ENCODE results near the gene RHBDL3.
A peak's percentile ranks its signal among the peaks of the same experiment; 100 is the strongest.

RHBDL3 gene

GRCh38 chr17:32266389-32267301 lies 1.0 kb downstream of the RHBDL3 start:
- Histone ChIP-seq H3K9ac (ENCODE audit: low read length) (peak overlapping the region; percentile 30), H3K4me1 (ENCODE audit: control insufficient read depth, insufficient read depth, low read length) (peaks cover 31% of the 10 kb centered on the region), H3K9me3 (ENCODE audit: control insufficient read depth, insufficient read depth, low read depth, low read length) (no peaks in the 10 kb centered on the region), H3K4me3 (ENCODE audit: low read depth, low read length) (peak overlapping the region; percentile 75), H3K27me3 (ENCODE audit: control insufficient read depth, insufficient read depth, low read length) (peaks cover 67% of the 10 kb centered on the region), H3K27ac (ENCODE audit: low read depth, low read length) (no peak overlapping the region), H3K36me3 (ENCODE audit: control insufficient read depth, insufficient read depth, low read length) (no peaks in the 10 kb centered on the region)

- no peak overlapping the region for H3K9ac ChIP-seq (ENCODE audit: low read length)
- peaks cover 58% of the 10 kb centered on the region for H3K27me3 ChIP-seq (ENCODE audit: control insufficient read depth, insufficient read depth, low read length)
- H3K36me3 ChIP-seq (ENCODE audit: control insufficient read depth, insufficient read depth, low read length), result no peaks in the 10 kb centered on the region
- H3K27ac ChIP-seq (ENCODE audit: low read depth, low read length), result no peak overlapping the region
- no peaks in the 10 kb centered on the region for H3K9me3 ChIP-seq (ENCODE audit: control insufficient read depth, insufficient read depth, low read depth, low read length)
- H3K4me1 ChIP-seq (ENCODE audit: control insufficient read depth, insufficient read depth, low read length), result peaks cover 40% of the 10 kb centered on the region
- peak overlapping the region; percentile 52 for H3K4me3 ChIP-seq (ENCODE audit: low read depth, low read length)
These were observed 2.1 kb downstream of the RHBDL3 start for GRCh38 chr17:32267690-32268205.

- Histone ChIP-seq H3K4me3 (ENCODE audit: low read depth, low read length) (no peak overlapping the region), H3K9me3 (ENCODE audit: control insufficient read depth, insufficient read depth, low read depth, low read length) (no peaks in the 10 kb centered on the region), H3K27ac (ENCODE audit: low read depth, low read length) (no peak overlapping the region), H3K4me1 (ENCODE audit: control insufficient read depth, insufficient read depth, low read length) (peaks cover 38% of the 10 kb centered on the region), H3K9ac (ENCODE audit: low read length) (no peak overlapping the region), H3K27me3 (ENCODE audit: control insufficient read depth, insufficient read depth, low read length) (peaks cover 53% of the 10 kb centered on the region), H3K36me3 (ENCODE audit: control insufficient read depth, insufficient read depth, low read length) (no peaks in the 10 kb centered on the region)
These were observed 3.2 kb downstream of the RHBDL3 start for GRCh38 chr17:32268734-32269288.

- peaks cover 47% of the 10 kb centered on the region for H3K27me3 ChIP-seq (ENCODE audit: control insufficient read depth, insufficient read depth, low read length)
- no peak overlapping the region for H3K27ac ChIP-seq (ENCODE audit: low read depth, low read length)
- H3K9ac ChIP-seq (ENCODE audit: low read length), result no peak overlapping the region
- no peaks in the 10 kb centered on the region for H3K36me3 ChIP-seq (ENCODE audit: control insufficient read depth, insufficient read depth, low read length)
- H3K4me1 ChIP-seq (ENCODE audit: control insufficient read depth, insufficient read depth, low read length), result peaks cover 35% of the 10 kb centered on the region
- no peaks in the 10 kb centered on the region for H3K9me3 ChIP-seq (ENCODE audit: control insufficient read depth, insufficient read depth, low read depth, low read length)
- no peak overlapping the region for H3K4me3 ChIP-seq (ENCODE audit: low read depth, low read length)
These were observed 3.7 kb downstream of the RHBDL3 start for GRCh38 chr17:32269377-32269776.

- Histone ChIP-seq H3K27ac (ENCODE audit: low read depth, low read length) (no peak overlapping the region), H3K27me3 (ENCODE audit: control insufficient read depth, insufficient read depth, low read length) (peaks cover 29% of the 10 kb centered on the region), H3K4me3 (ENCODE audit: low read depth, low read length) (no peak overlapping the region), H3K9me3 (ENCODE audit: control insufficient read depth, insufficient read depth, low read depth, low read length) (no peaks in the 10 kb centered on the region), H3K36me3 (ENCODE audit: control insufficient read depth, insufficient read depth, low read length) (no peaks in the 10 kb centered on the region), H3K4me1 (ENCODE audit: control insufficient read depth, insufficient read depth, low read length) (peaks cover 47% of the 10 kb centered on the region), H3K9ac (ENCODE audit: low read length) (no peak overlapping the region)
These were observed 6.2 kb downstream of the RHBDL3 start for GRCh38 chr17:32271844-32272243.

- Histone ChIP-seq H3K4me1 (ENCODE audit: control insufficient read depth, insufficient read depth, low read length) (peaks cover 46% of the 10 kb centered on the region), H3K27me3 (ENCODE audit: control insufficient read depth, insufficient read depth, low read length) (peaks cover 6% of the 10 kb centered on the region; the same call in 1 of the 2 replicates), H3K36me3 (ENCODE audit: control insufficient read depth, insufficient read depth, low read length) (no peaks in the 10 kb centered on the region), H3K9me3 (ENCODE audit: control insufficient read depth, insufficient read depth, low read depth, low read length) (no peaks in the 10 kb centered on the region), H3K4me3 (ENCODE audit: low read depth, low read length) (no peak overlapping the region), H3K27ac (ENCODE audit: low read depth, low read length) (no peak overlapping the region), H3K9ac (ENCODE audit: low read length) (no peak overlapping the region)
These were observed 8.5 kb downstream of the RHBDL3 start for GRCh38 chr17:32274101-32274500.

GRCh38 chr17:32274643-32275042 lies 9.0 kb downstream of the RHBDL3 start:
- Histone ChIP-seq H3K4me1 (ENCODE audit: control insufficient read depth, insufficient read depth, low read length) (peaks cover 51% of the 10 kb centered on the region), H3K4me3 (ENCODE audit: low read depth, low read length) (no peak overlapping the region), H3K9ac (ENCODE audit: low read length) (no peak overlapping the region), H3K27ac (ENCODE audit: low read depth, low read length) (no peak overlapping the region), H3K9me3 (ENCODE audit: control insufficient read depth, insufficient read depth, low read depth, low read length) (no peaks in the 10 kb centered on the region), H3K27me3 (ENCODE audit: control insufficient read depth, insufficient read depth, low read length) (peaks cover 3% of the 10 kb centered on the region; the same call in 1 of the 2 replicates), H3K36me3 (ENCODE audit: control insufficient read depth, insufficient read depth, low read length) (no peaks in the 10 kb centered on the region)

GRCh38 chr17:32275060-32276042 lies 9.7 kb downstream of the RHBDL3 start:
- Histone ChIP-seq H3K27ac (ENCODE audit: low read depth, low read length) (no peak overlapping the region), H3K27me3 (ENCODE audit: control insufficient read depth, insufficient read depth, low read length) (peaks cover 2% of the 10 kb centered on the region; the same call in 1 of the 2 replicates), H3K4me3 (ENCODE audit: low read depth, low read length) (no peak overlapping the region), H3K9me3 (ENCODE audit: control insufficient read depth, insufficient read depth, low read depth, low read length) (no peaks in the 10 kb centered on the region), H3K36me3 (ENCODE audit: control insufficient read depth, insufficient read depth, low read length) (no peaks in the 10 kb centered on the region), H3K9ac (ENCODE audit: low read length) (no peak overlapping the region), H3K4me1 (ENCODE audit: control insufficient read depth, insufficient read depth, low read length) (peaks cover 58% of the 10 kb centered on the region)

GRCh38 chr17:32276171-32276601 lies 10.6 kb downstream of the RHBDL3 start:
- Histone ChIP-seq H3K36me3 (ENCODE audit: control insufficient read depth, insufficient read depth, low read length) (no peaks in the 10 kb centered on the region), H3K4me3 (ENCODE audit: low read depth, low read length) (no peak overlapping the region), H3K27ac (ENCODE audit: low read depth, low read length) (no peak overlapping the region), H3K4me1 (ENCODE audit: control insufficient read depth, insufficient read depth, low read length) (peaks cover 67% of the 10 kb centered on the region), H3K9ac (ENCODE audit: low read length) (no peak overlapping the region), H3K27me3 (ENCODE audit: control insufficient read depth, insufficient read depth, low read length) (peaks cover 2% of the 10 kb centered on the region; the same call in 1 of the 2 replicates), H3K9me3 (ENCODE audit: control insufficient read depth, insufficient read depth, low read depth, low read length) (no peaks in the 10 kb centered on the region)

GRCh38 chr17:32277284-32277683 lies 11.7 kb downstream of the RHBDL3 start:
- H3K36me3 ChIP-seq (ENCODE audit: control insufficient read depth, insufficient read depth, low read length), result no peaks in the 10 kb centered on the region
- H3K9ac ChIP-seq (ENCODE audit: low read length), result no peak overlapping the region
- H3K27ac ChIP-seq (ENCODE audit: low read depth, low read length), result no peak overlapping the region
- H3K4me3 ChIP-seq (ENCODE audit: low read depth, low read length), result no peak overlapping the region
- H3K4me1 ChIP-seq (ENCODE audit: control insufficient read depth, insufficient read depth, low read length), result peaks cover 66% of the 10 kb centered on the region
- no peaks in the 10 kb centered on the region for H3K9me3 ChIP-seq (ENCODE audit: control insufficient read depth, insufficient read depth, low read depth, low read length)
- peaks cover 2% of the 10 kb centered on the region; the same call in 1 of the 2 replicates for H3K27me3 ChIP-seq (ENCODE audit: control insufficient read depth, insufficient read depth, low read length)
